GM19452 (cell line): ENCODE data around the gene TRPM8.
"Not testable (repeated sequence)": the region's sequence is repeated elsewhere in the genome, so short reads cannot be mapped to it uniquely, and the experiment has no call there.

Experiments
- ATAC-seq: cut with Tn5 transposase; IDR thresholded peaks from one replicate; pipeline ENCODE4 v1.9.1; 2021; ENCODE audit not compliant: unreplicated experiment

TRPM8 gene

GRCh38 chr2:233936089-233936488, 18.9 kb downstream of the TRPM8 start:
- ATAC-seq, result no peak

GRCh38 chr2:233938676-233939370, 21.6 kb downstream of the TRPM8 start:
- no peak for ATAC-seq

GRCh38 chr2:233940376-233941276, 23.5 kb downstream of the TRPM8 start:
- ATAC-seq, result no peak

- ATAC-seq, result no peak
These were observed 25.6 kb downstream of the TRPM8 start for GRCh38 chr2:233942731-233943130.

- ATAC-seq, result no peak
These were observed 27.1 kb downstream of the TRPM8 start for GRCh38 chr2:233944269-233944668.

GRCh38 chr2:233944722-233945121, 27.5 kb downstream of the TRPM8 start:
- ATAC-seq, result no peak

GRCh38 chr2:233945146-233945545, 28.0 kb downstream of the TRPM8 start:
- ATAC-seq, result no peak

GRCh38 chr2:233950078-233950825, 33.1 kb downstream of the TRPM8 start:
- ATAC-seq, result no peak

- no peak for ATAC-seq
These were observed 35.2 kb downstream of the TRPM8 start for GRCh38 chr2:233952335-233952734.

- no peak for ATAC-seq
These were observed 36.1 kb downstream of the TRPM8 start for GRCh38 chr2:233953087-233953801.

GRCh38 chr2:233960203-233960602, 43.0 kb downstream of the TRPM8 start:
- no peak for ATAC-seq

- ATAC-seq, result no peak
These were observed 44.7 kb downstream of the TRPM8 start for GRCh38 chr2:233961905-233962304.

GRCh38 chr2:233964581-233964980, 47.4 kb downstream of the TRPM8 start:
- ATAC-seq, result no peak

- ATAC-seq, result no peak
These were observed 47.9 kb downstream of the TRPM8 start for GRCh38 chr2:233965032-233965603.

- ATAC-seq, result not testable (repeated sequence)
These were observed 48.5 kb downstream of the TRPM8 start for GRCh38 chr2:233965646-233966045.

GRCh38 chr2:233966388-233966787, 49.2 kb downstream of the TRPM8 start:
- ATAC-seq, result no peak

GRCh38 chr2:233967164-233967563, 50.0 kb downstream of the TRPM8 start:
- no peak for ATAC-seq

GRCh38 chr2:233968556-233968955, 51.4 kb downstream of the TRPM8 start:
- ATAC-seq, result no peak

- not testable (repeated sequence) for ATAC-seq
These were observed 55.3 kb downstream of the TRPM8 start for GRCh38 chr2:233972460-233972859.

- no peak for ATAC-seq
These were observed 55.9 kb downstream of the TRPM8 start for GRCh38 chr2:233972941-233973575.
